HepG2 (cell line): ENCODE results near the gene PIEZO1.
"Not testable (repeated sequence)": the region's sequence is repeated elsewhere in the genome, so short reads cannot be mapped to it uniquely, and the experiment has no call there.

Source experiments
- JUND ChIP-seq: sonication (generic); formaldehyde crosslinking; IDR thresholded peaks from 2 replicates; pipeline ENCODE4 v1.8.0; 2022; ENCODE audit warnings: mild to moderate bottlenecking, missing genetic modification reagents
- KMT2B ChIP-seq: IDR thresholded peaks from 2 replicates; pipeline ENCODE4 v1.6.1; 2016; ENCODE audit warnings: missing genetic modification reagents, missing compliant biosample characterization
- MAFK ChIP-seq, 2 experiments: IDR thresholded peaks in 1 of 2; conservative IDR thresholded peaks in 1 of 2; 2 replicates each; pipeline ENCODE4 v1.6.1; 2011; ENCODE audit warnings: improper control_type of control experiment in 2 of 2, low read length in 2 of 2
- ZNF367 ChIP-seq: sonication (generic); formaldehyde crosslinking; IDR thresholded peaks from 2 replicates; pipeline ENCODE4 v1.4.0; 2020; ENCODE audit warnings: missing genetic modification reagents, borderline replicate concordance
- TF ChIP-seq, protein P1 (sequence below), 2 experiments: IDR thresholded peaks; 2 replicates each; pipeline ENCODE4 v1.6.1; 2011 to 2012; ENCODE audit warnings: low read length in 2 of 2, borderline replicate concordance in 1 of 2, low read depth in 1 of 2, mild to moderate bottlenecking in 1 of 2, moderate library complexity in 1 of 2
- TF ChIP-seq, protein P2 (sequence below): sonication (generic); formaldehyde crosslinking; IDR thresholded peaks from 2 replicates; pipeline ENCODE4 v1.5.0; 2020; ENCODE audit warnings: mild to moderate bottlenecking, missing genetic modification reagents, moderate library complexity
- TF ChIP-seq, protein P3 (sequence below): sonication (generic); formaldehyde crosslinking; IDR thresholded peaks from 2 replicates; pipeline ENCODE4 v1.4.0; 2020; ENCODE audit warnings: mild to moderate bottlenecking, missing genetic modification reagents

DNA sequence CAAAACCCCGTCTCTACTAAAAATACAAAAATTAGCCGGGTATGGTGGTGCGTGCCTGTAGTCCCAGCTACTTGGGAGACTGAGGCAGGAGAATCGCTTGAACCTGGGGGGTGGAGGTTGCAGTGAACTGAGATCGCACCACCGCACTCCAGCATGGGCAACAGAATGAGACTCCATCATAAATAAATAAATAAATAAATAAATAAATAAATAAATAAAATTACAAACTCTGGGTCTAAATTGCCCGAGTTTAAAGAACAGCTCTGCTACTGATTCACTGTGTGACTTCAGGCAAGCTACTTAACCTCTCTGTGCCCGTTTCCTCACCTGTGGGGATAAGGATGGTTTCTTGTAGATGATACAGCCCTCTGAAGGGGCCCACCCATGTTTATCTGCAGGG lies 115.5 kb downstream of the PIEZO1 start:
- not testable (repeated sequence) for TF ChIP-seq MAFK (conservative IDR thresholded peaks at IDR 0.05 in 1 of 2, IDR thresholded peaks at IDR 0.05 in 1 of 2; ENCODE audit: low read length in 2 of 2); ZNF367; JUND (CRISPR knock-in tag); KMT2B (CRISPR knock-in tag)
- TF ChIP-seq, protein P1, sequence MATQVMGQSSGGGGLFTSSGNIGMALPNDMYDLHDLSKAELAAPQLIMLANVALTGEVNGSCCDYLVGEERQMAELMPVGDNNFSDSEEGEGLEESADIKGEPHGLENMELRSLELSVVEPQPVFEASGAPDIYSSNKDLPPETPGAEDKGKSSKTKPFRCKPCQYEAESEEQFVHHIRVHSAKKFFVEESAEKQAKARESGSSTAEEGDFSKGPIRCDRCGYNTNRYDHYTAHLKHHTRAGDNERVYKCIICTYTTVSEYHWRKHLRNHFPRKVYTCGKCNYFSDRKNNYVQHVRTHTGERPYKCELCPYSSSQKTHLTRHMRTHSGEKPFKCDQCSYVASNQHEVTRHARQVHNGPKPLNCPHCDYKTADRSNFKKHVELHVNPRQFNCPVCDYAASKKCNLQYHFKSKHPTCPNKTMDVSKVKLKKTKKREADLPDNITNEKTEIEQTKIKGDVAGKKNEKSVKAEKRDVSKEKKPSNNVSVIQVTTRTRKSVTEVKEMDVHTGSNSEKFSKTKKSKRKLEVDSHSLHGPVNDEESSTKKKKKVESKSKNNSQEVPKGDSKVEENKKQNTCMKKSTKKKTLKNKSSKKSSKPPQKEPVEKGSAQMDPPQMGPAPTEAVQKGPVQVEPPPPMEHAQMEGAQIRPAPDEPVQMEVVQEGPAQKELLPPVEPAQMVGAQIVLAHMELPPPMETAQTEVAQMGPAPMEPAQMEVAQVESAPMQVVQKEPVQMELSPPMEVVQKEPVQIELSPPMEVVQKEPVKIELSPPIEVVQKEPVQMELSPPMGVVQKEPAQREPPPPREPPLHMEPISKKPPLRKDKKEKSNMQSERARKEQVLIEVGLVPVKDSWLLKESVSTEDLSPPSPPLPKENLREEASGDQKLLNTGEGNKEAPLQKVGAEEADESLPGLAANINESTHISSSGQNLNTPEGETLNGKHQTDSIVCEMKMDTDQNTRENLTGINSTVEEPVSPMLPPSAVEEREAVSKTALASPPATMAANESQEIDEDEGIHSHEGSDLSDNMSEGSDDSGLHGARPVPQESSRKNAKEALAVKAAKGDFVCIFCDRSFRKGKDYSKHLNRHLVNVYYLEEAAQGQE (IDR thresholded peaks at IDR 0.05; ENCODE audit: borderline replicate concordance in 1 of 2, low read depth in 1 of 2, low read length in 2 of 2): not testable (repeated sequence)
- TF ChIP-seq, protein P2, sequence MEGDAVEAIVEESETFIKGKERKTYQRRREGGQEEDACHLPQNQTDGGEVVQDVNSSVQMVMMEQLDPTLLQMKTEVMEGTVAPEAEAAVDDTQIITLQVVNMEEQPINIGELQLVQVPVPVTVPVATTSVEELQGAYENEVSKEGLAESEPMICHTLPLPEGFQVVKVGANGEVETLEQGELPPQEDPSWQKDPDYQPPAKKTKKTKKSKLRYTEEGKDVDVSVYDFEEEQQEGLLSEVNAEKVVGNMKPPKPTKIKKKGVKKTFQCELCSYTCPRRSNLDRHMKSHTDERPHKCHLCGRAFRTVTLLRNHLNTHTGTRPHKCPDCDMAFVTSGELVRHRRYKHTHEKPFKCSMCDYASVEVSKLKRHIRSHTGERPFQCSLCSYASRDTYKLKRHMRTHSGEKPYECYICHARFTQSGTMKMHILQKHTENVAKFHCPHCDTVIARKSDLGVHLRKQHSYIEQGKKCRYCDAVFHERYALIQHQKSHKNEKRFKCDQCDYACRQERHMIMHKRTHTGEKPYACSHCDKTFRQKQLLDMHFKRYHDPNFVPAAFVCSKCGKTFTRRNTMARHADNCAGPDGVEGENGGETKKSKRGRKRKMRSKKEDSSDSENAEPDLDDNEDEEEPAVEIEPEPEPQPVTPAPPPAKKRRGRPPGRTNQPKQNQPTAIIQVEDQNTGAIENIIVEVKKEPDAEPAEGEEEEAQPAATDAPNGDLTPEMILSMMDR (CRISPR knock-in tag): not testable (repeated sequence)
- TF ChIP-seq, protein P3, sequence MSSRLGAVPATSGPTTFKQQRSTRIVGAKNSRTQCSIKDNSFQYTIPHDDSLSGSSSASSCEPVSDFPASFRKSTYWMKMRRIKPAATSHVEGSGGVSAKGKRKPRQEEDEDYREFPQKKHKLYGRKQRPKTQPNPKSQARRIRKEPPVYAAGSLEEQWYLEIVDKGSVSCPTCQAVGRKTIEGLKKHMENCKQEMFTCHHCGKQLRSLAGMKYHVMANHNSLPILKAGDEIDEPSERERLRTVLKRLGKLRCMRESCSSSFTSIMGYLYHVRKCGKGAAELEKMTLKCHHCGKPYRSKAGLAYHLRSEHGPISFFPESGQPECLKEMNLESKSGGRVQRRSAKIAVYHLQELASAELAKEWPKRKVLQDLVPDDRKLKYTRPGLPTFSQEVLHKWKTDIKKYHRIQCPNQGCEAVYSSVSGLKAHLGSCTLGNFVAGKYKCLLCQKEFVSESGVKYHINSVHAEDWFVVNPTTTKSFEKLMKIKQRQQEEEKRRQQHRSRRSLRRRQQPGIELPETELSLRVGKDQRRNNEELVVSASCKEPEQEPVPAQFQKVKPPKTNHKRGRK (CRISPR knock-in tag): not testable (repeated sequence)
